Measurements from ENCODE around the gene FBP1. TPM values are rescaled to one million over a fixed set of nuclear protein-coding genes. Genes with fewer than 3 reads are reported as not detected.

FBP1 gene
- total RNA-seq, 1 donor from 2014 or later = not detected

GRCh38 chr9:94622087-94622800, 17.1 kb downstream of the FBP1 start:
- Mint-ChIP-seq H3K4me3 (no peak overlapping the region), H3K9me3 (no peaks in the 10 kb centered on the region), H3K36me3 (ENCODE audit: low read depth) (no peaks in the 10 kb centered on the region), H3K27ac (no peak overlapping the region), H3K4me1 (no peaks in the 10 kb centered on the region), H3K27me3 (peaks cover 11% of the 10 kb centered on the region)
- DNase-seq = no peak
- intact Hi-C loops (cut with micrococcal nuclease) = no loop called here

GRCh38 chr9:94619026-94619425, 20.3 kb downstream of the FBP1 start:
- H3K9me3 Mint-ChIP-seq = no peaks in the 10 kb centered on the region
- H3K27me3 Mint-ChIP-seq = peaks cover 16% of the 10 kb centered on the region
- no peak overlapping the region for H3K27ac Mint-ChIP-seq
- no peak for DNase-seq
- intact Hi-C loops (cut with micrococcal nuclease) = no loop called here
- H3K36me3 Mint-ChIP-seq (ENCODE audit: low read depth) = no peaks in the 10 kb centered on the region
- H3K4me1 Mint-ChIP-seq = no peaks in the 10 kb centered on the region
- H3K4me3 Mint-ChIP-seq = no peak overlapping the region

GRCh38 chr9:94613003-94613402, 26.3 kb downstream of the FBP1 start:
- Mint-ChIP-seq H3K4me1 (peaks cover 7% of the 10 kb centered on the region), H3K27ac (peak overlapping the region; percentile 6), H3K9me3 (no peaks in the 10 kb centered on the region), H3K27me3 (peaks cover 28% of the 10 kb centered on the region), H3K36me3 (ENCODE audit: low read depth) (no peaks in the 10 kb centered on the region), H3K4me3 (no peak overlapping the region)
- intact Hi-C loops (cut with micrococcal nuclease) = no loop called here
- no peak for DNase-seq

GRCh38 chr9:94612071-94612470, 27.2 kb downstream of the FBP1 start:
- Mint-ChIP-seq H3K36me3 (ENCODE audit: low read depth) (no peaks in the 10 kb centered on the region), H3K27ac (no peak overlapping the region), H3K4me3 (no peak overlapping the region), H3K9me3 (no peaks in the 10 kb centered on the region), H3K4me1 (peaks cover 7% of the 10 kb centered on the region), H3K27me3 (peaks cover 27% of the 10 kb centered on the region)
- DNase-seq = no peak
- intact Hi-C loops (cut with micrococcal nuclease) = no loop called here

GRCh38 chr9:94611638-94612068, 27.7 kb downstream of the FBP1 start:
- no peaks in the 10 kb centered on the region for H3K36me3 Mint-ChIP-seq (ENCODE audit: low read depth)
- H3K27ac Mint-ChIP-seq = peak overlapping the region; percentile 36
- H3K4me3 Mint-ChIP-seq = no peak overlapping the region
- peak; percentile 73 for DNase-seq
- H3K27me3 Mint-ChIP-seq = peaks cover 28% of the 10 kb centered on the region
- intact Hi-C loops (cut with micrococcal nuclease) = no loop called here
- H3K9me3 Mint-ChIP-seq = no peaks in the 10 kb centered on the region
- peaks cover 7% of the 10 kb centered on the region for H3K4me1 Mint-ChIP-seq

GRCh38 chr9:94610181-94610606, 29.1 kb downstream of the FBP1 start:
- Mint-ChIP-seq H3K27ac (no peak overlapping the region), H3K9me3 (no peaks in the 10 kb centered on the region), H3K36me3 (ENCODE audit: low read depth) (no peaks in the 10 kb centered on the region), H3K4me3 (no peak overlapping the region), H3K27me3 (peaks cover 31% of the 10 kb centered on the region), H3K4me1 (peaks cover 7% of the 10 kb centered on the region)
- intact Hi-C loops (cut with micrococcal nuclease) = no loop called here
- no peak for DNase-seq

- Mint-ChIP-seq H3K4me1 (peaks cover 13% of the 10 kb centered on the region), H3K27ac (no peak overlapping the region), H3K36me3 (ENCODE audit: low read depth) (no peaks in the 10 kb centered on the region), H3K27me3 (peaks cover 34% of the 10 kb centered on the region), H3K9me3 (no peaks in the 10 kb centered on the region), H3K4me3 (no peak overlapping the region)
- no peak for DNase-seq
- intact Hi-C loops (cut with micrococcal nuclease) = no loop called here
These were observed 32.0 kb downstream of the FBP1 start for GRCh38 chr9:94607423-94607691.

- Mint-ChIP-seq H3K4me3 (no peak overlapping the region), H3K4me1 (peaks cover 8% of the 10 kb centered on the region), H3K36me3 (ENCODE audit: low read depth) (no peaks in the 10 kb centered on the region), H3K27ac (no peak overlapping the region), H3K9me3 (no peaks in the 10 kb centered on the region), H3K27me3 (peaks cover 33% of the 10 kb centered on the region)
- intact Hi-C loops (cut with micrococcal nuclease) = no loop called here
- DNase-seq = no peak
These were observed 32.5 kb downstream of the FBP1 start for GRCh38 chr9:94606646-94607422.

GRCh38 chr9:94603259-94604160, 35.8 kb downstream of the FBP1 start:
- Mint-ChIP-seq H3K27ac (no peak overlapping the region), H3K36me3 (ENCODE audit: low read depth) (no peaks in the 10 kb centered on the region), H3K4me1 (peaks cover 6% of the 10 kb centered on the region), H3K4me3 (no peak overlapping the region), H3K27me3 (peaks cover 21% of the 10 kb centered on the region), H3K9me3 (no peaks in the 10 kb centered on the region)
- DNase-seq = peak; percentile 91
- intact Hi-C loops (cut with micrococcal nuclease) = loop anchor here (2.0 kb wide), 1 partner anchor 49 kb away; the partner anchor contains the start of gene PCAT7

- Mint-ChIP-seq H3K9me3 (no peaks in the 10 kb centered on the region), H3K36me3 (ENCODE audit: low read depth) (no peaks in the 10 kb centered on the region)
These were observed 36.7 kb downstream of the FBP1 start for GRCh38 chr9:94602666-94603065.

GRCh38 chr9:94600715-94601114, 38.6 kb downstream of the FBP1 start:
- no peak overlapping the region for H3K4me3 Mint-ChIP-seq
- intact Hi-C loops (cut with micrococcal nuclease) = no loop called here
- no peak for DNase-seq
- peaks cover 6% of the 10 kb centered on the region for H3K4me1 Mint-ChIP-seq
- no peaks in the 10 kb centered on the region for H3K9me3 Mint-ChIP-seq
- H3K36me3 Mint-ChIP-seq (ENCODE audit: low read depth) = no peaks in the 10 kb centered on the region
- H3K27ac Mint-ChIP-seq = no peak overlapping the region
- H3K27me3 Mint-ChIP-seq = peaks cover 12% of the 10 kb centered on the region

More at GRCh38 chr9:94602666-94603065, 36.7 kb downstream of the FBP1 start:
- intact Hi-C loops (cut with micrococcal nuclease) = loop anchor here (2.0 kb wide), 1 partner anchor 48 kb away; the partner anchor contains the start of gene PCAT7
- no peak overlapping the region for H3K27ac Mint-ChIP-seq
- peaks cover 21% of the 10 kb centered on the region for H3K27me3 Mint-ChIP-seq
- DNase-seq = no peak
- no peak overlapping the region for H3K4me3 Mint-ChIP-seq
- H3K4me1 Mint-ChIP-seq = peaks cover 6% of the 10 kb centered on the region

GRCh38 chr9:94600258-94600657, 39.1 kb downstream of the FBP1 start:
- no peak overlapping the region for H3K4me3 Mint-ChIP-seq
- intact Hi-C loops (cut with micrococcal nuclease) = no loop called here
- no peak for DNase-seq

GRCh38 chr9:94599102-94599501, 40.2 kb downstream of the FBP1 start:
- peaks cover 2% of the 10 kb centered on the region for H3K27me3 Mint-ChIP-seq
- intact Hi-C loops (cut with micrococcal nuclease) = no loop called here
- no peak for DNase-seq
- H3K27ac Mint-ChIP-seq = no peak overlapping the region
- no peak overlapping the region for H3K4me3 Mint-ChIP-seq
- peaks cover 6% of the 10 kb centered on the region for H3K4me1 Mint-ChIP-seq
- H3K9me3 Mint-ChIP-seq = no peaks in the 10 kb centered on the region
- H3K36me3 Mint-ChIP-seq (ENCODE audit: low read depth) = no peaks in the 10 kb centered on the region

More at GRCh38 chr9:94600258-94600657, 39.1 kb downstream of the FBP1 start:
- no peaks in the 10 kb centered on the region for H3K36me3 Mint-ChIP-seq (ENCODE audit: low read depth)
- no peaks in the 10 kb centered on the region for H3K9me3 Mint-ChIP-seq
- peaks cover 9% of the 10 kb centered on the region for H3K27me3 Mint-ChIP-seq
- peaks cover 6% of the 10 kb centered on the region for H3K4me1 Mint-ChIP-seq
- no peak overlapping the region for H3K27ac Mint-ChIP-seq

Data from activated CD4-positive, alpha-beta T cell treated with anti-CD3 and anti-CD28 coated beads, Interleukin-2, amount 10 ng/mL, durations not matched to agents 24 days and 14 days (primary cell).